ENCODE measurements around the gene SENP1.

The SENP1 gene

GRCh38 chr12:48015954-48016353 lies 89.9 kb downstream of the SENP1 start:
- no peak for DNase-seq

- no peak for DNase-seq
These were observed 90.8 kb downstream of the SENP1 start for GRCh38 chr12:48015129-48015528.

GRCh38 chr12:48013287-48013686 lies 92.6 kb downstream of the SENP1 start:
- no peak for DNase-seq

GRCh38 chr12:48012070-48012469 lies 93.8 kb downstream of the SENP1 start:
- DNase-seq: no peak

- no peak for DNase-seq
These were observed 95.4 kb downstream of the SENP1 start for GRCh38 chr12:48010366-48010970.

- no peak for DNase-seq
These were observed 96.4 kb downstream of the SENP1 start for GRCh38 chr12:48009471-48009870.

GRCh38 chr12:48008950-48009349 lies 96.9 kb downstream of the SENP1 start:
- DNase-seq: no peak

GRCh38 chr12:48008349-48008748 lies 97.5 kb downstream of the SENP1 start:
- DNase-seq: no peak

- no peak for DNase-seq
These were observed 98.7 kb downstream of the SENP1 start for GRCh38 chr12:48007206-48007605.

GRCh38 chr12:48005750-48006021 lies 100.2 kb downstream of the SENP1 start:
- no peak for DNase-seq

GRCh38 chr12:48005001-48005749 lies 100.7 kb downstream of the SENP1 start:
- no peak for DNase-seq

- no peak for DNase-seq
These were observed 101.6 kb downstream of the SENP1 start, which contains the start of gene COL2A1 for GRCh38 chr12:48004053-48004941. TSS of gene COL2A1 (minus strand) at chr12:48004476. CDS start at chr12:48004321, 155 bp downstream.

- DNase-seq: no peak
These were observed 102.4 kb downstream of the SENP1 start for GRCh38 chr12:48003226-48004052.

GRCh38 chr12:48002773-48003218 lies 103.1 kb downstream of the SENP1 start:
- no peak for DNase-seq

GRCh38 chr12:48002414-48002730 lies 103.5 kb downstream of the SENP1 start:
- no peak for DNase-seq

- DNase-seq: no peak
These were observed 104.1 kb downstream of the SENP1 start for GRCh38 chr12:48001505-48002413.

GRCh38 chr12:48000878-48001504 lies 104.9 kb downstream of the SENP1 start:
- DNase-seq: no peak

GRCh38 chr12:47999816-48000215 lies 106.1 kb downstream of the SENP1 start:
- DNase-seq: no peak

- DNase-seq: no peak
These were observed 108.6 kb downstream of the SENP1 start for GRCh38 chr12:47997321-47997720.

- DNase-seq: no peak
These were observed 109.9 kb downstream of the SENP1 start for GRCh38 chr12:47995981-47996401.

GRCh38 chr12:47993491-47993890 lies 112.4 kb downstream of the SENP1 start:
- no peak for DNase-seq
